Measurements from ENCODE around the gene FASTK.

DNA sequence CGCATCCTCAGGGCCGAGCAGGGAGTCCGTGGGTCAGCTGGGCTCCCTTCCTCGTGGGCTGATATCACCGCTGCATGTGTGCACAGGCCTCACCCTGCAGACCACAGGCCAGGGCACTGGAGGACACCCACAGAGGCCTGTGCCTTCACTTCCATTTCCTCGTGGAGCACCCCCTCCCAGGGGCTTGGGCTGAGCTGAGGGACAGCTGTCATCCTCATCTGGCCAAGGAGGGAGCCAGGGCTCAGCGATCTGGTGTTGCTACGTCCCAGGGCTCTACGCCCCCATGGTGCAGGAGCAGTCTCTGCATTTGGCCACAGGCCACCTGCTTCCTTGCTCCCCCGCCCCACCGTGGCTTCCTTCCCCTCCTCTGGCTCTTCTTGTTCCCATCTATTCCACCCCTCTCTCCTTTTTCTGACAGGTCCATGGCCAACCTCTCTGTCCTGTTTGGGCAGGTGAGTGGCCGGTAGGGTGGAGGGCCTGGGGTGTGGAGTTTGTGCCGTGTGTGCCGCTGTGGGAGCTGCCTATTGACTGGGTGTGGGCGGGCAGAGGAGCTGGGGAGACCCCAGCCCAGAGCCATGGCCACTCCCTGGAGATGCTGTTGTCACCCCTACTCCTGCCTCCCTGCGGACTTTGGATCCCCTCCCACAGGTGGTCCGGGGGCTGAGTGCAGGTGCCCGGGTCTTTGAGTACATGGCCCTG lies 40.6 kb downstream of the FASTK start:
- TF ChIP-seq, protein P1, sequence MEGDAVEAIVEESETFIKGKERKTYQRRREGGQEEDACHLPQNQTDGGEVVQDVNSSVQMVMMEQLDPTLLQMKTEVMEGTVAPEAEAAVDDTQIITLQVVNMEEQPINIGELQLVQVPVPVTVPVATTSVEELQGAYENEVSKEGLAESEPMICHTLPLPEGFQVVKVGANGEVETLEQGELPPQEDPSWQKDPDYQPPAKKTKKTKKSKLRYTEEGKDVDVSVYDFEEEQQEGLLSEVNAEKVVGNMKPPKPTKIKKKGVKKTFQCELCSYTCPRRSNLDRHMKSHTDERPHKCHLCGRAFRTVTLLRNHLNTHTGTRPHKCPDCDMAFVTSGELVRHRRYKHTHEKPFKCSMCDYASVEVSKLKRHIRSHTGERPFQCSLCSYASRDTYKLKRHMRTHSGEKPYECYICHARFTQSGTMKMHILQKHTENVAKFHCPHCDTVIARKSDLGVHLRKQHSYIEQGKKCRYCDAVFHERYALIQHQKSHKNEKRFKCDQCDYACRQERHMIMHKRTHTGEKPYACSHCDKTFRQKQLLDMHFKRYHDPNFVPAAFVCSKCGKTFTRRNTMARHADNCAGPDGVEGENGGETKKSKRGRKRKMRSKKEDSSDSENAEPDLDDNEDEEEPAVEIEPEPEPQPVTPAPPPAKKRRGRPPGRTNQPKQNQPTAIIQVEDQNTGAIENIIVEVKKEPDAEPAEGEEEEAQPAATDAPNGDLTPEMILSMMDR (IDR thresholded peaks at IDR 0.05) = no peak
- TF ChIP-seq POLR2A (IDR thresholded peaks at IDR 0.05) = no peak
